SKM-1 (cell line): ENCODE results near the gene ACP4.
"Not testable (repeated sequence)": the region's sequence is repeated elsewhere in the genome, so short reads cannot be mapped to it uniquely, and the experiment has no call there.

ENCODE experiments used
- DNase-seq: peaks from one replicate; lab custom pipeline; 2025; ENCODE audit not compliant: unreplicated experiment; lab: John Stamatoyannopoulos, UW

The ACP4 gene

GRCh38 chr19:50796634-50797428, 6.6 kb downstream of the ACP4 start:
- no peak for DNase-seq

- no peak for DNase-seq
Measured at GRCh38 chr19:50797429-50797780, 7.2 kb downstream of the ACP4 start.

GRCh38 chr19:50797781-50798658, 7.8 kb downstream of the ACP4 start:
- DNase-seq: no peak

- no peak for DNase-seq
Measured at GRCh38 chr19:50798659-50799546, 8.7 kb downstream of the ACP4 start.

- no peak for DNase-seq
Measured at GRCh38 chr19:50799547-50799851, 9.3 kb downstream of the ACP4 start.

GRCh38 chr19:50801107-50801506, 10.9 kb downstream of the ACP4 start:
- no peak for DNase-seq

- DNase-seq: no peak
Measured at GRCh38 chr19:50803633-50804419, 13.6 kb downstream of the ACP4 start.

- peak; percentile 54 for DNase-seq
Measured at GRCh38 chr19:50804420-50805272, 14.4 kb downstream of the ACP4 start.

- DNase-seq: no peak
Measured at GRCh38 chr19:50808856-50809255, 18.6 kb downstream of the ACP4 start.

GRCh38 chr19:50811622-50812238, 21.5 kb downstream of the ACP4 start:
- DNase-seq: not testable (repeated sequence)

- no peak for DNase-seq
Measured at GRCh38 chr19:50812474-50812873, 22.3 kb downstream of the ACP4 start.

- no peak for DNase-seq
Measured at GRCh38 chr19:50814883-50815282, 24.7 kb downstream of the ACP4 start.

- no peak for DNase-seq
Measured at GRCh38 chr19:50815439-50815838, 25.2 kb downstream of the ACP4 start.

GRCh38 chr19:50817941-50818858, 28.0 kb downstream of the ACP4 start:
- no peak for DNase-seq

GRCh38 chr19:50818859-50819472, 28.8 kb downstream of the ACP4 start:
- DNase-seq: no peak

- DNase-seq: no peak
Measured at GRCh38 chr19:50819636-50820035, 29.4 kb downstream of the ACP4 start.

GRCh38 chr19:50820086-50820485, 29.9 kb downstream of the ACP4 start:
- DNase-seq: no peak
